Prostate gland (tissue), 2 donors: ENCODE measurements around the gene SPTAN1. TPM values are rescaled to one million over a fixed set of nuclear protein-coding genes. Genes with fewer than 3 reads are reported as not detected.
"Not testable (repeated sequence)": the region's sequence is repeated elsewhere in the genome, so short reads cannot be mapped to it uniquely, and the experiment has no call there.

Experiments
- DNase-seq: peaks from one replicate; pipeline ENCODE4 v3.0.0-alpha.2; 2019; ENCODE audit warnings: low spot score
- H3K27ac ChIP-seq, 2 donors: fragments of 200-600 bp; sonication (generic); 2 replicates each; pipeline ENCODE4 v1.5.1; 2017 to 2019
- H3K27me3 ChIP-seq: fragments of 200-600 bp; sonication (generic); replicated peaks from 2 replicates; pipeline ENCODE4 v1.5.1; 2019; ENCODE audit not compliant: insufficient read depth
- H3K36me3 ChIP-seq, 2 donors: fragments of 200-600 bp; sonication (generic); 1 replicate in 1 of 2; 2 replicates in 1 of 2; pipeline versions ENCODE4 v1.5.1 to v1.8.1; 2017 to 2019
- H3K4me1 ChIP-seq: fragments of 200-600 bp; sonication (generic); replicated peaks from 2 replicates; pipeline ENCODE4 v1.5.1; 2019
- H3K4me3 ChIP-seq, 2 donors: fragments of 200-600 bp; sonication (generic); 2 replicates each; pipeline ENCODE4 v1.5.1; 2017 to 2019
- H3K9me3 ChIP-seq: fragments of 200-600 bp; sonication (generic); 2 replicates; pipeline ENCODE4 v1.5.1; 2017
- CTCF ChIP-seq, 4 experiments: fragments of 200-600 bp in 2 of 4; fragments of 450-650 bp in 2 of 4; sonication (generic) in 2 of 4; IDR thresholded peaks; 1 replicate in 3 of 4; 2 replicates in 1 of 4; pipeline ENCODE4 v1.5.1; 2016 to 2019; ENCODE audit warnings: antibody characterized with exemption in 4 of 4, mild to moderate bottlenecking in 2 of 4, moderate library complexity in 2 of 4
- POLR2A ChIP-seq: fragments of 450-650 bp; IDR thresholded peaks from one replicate; pipeline ENCODE4 v1.6.1; 2016; ENCODE audit warnings: antibody characterized with exemption, mild to moderate bottlenecking
- POLR2AphosphoS5 ChIP-seq: sonication (generic); formaldehyde crosslinking; IDR thresholded peaks from one replicate; pipeline ENCODE4 v1.6.1; 2017; ENCODE audit warnings: antibody characterized with exemption
- WGBS: methylation state at CpG from one replicate; pipeline ENCODE4 v1.1.5; 2018; 5-methylcytosine and 5-hydroxymethylcytosine counted together
- intact Hi-C: fragments of 100-400 bp; cut with DNase I; formaldehyde crosslinking; loops from one replicate; pipeline ENCODE4 v1.14.2; 2022
- total RNA-seq, 2 donors: library from RNA; depleted of rRNA; stranded (reverse); fragments of >200 nt; gene quantifications; one replicate each; pipeline ENCODE4 v1.1.0, GENCODE V29; 2016

Gene SPTAN1
- total RNA-seq, 2 donors from 2014 or later: 130 to 472 TPM

- peak within 1 kb of the TSS; percentile 95 to 96 for H3K27ac ChIP-seq
- peak; percentile 95 for DNase-seq
- peak within 1 kb of the TSS; percentile 49 to 88 for H3K4me3 ChIP-seq
- WGBS: under 1% methylated on average over 86 of the region's 86 CpGs
- no peaks in the 10 kb centered on the region for H3K36me3 ChIP-seq
- TF ChIP-seq POLR2A (peak; percentile 65), POLR2AphosphoS5 (peak; percentile 92), CTCF (IDR thresholded peaks at IDR 0.05) (peak in 2 of 4 experiments; percentile 7 to 26)
- no peaks in the 10 kb centered on the region for H3K9me3 ChIP-seq
- no peaks in the 10 kb centered on the region for H3K27me3 ChIP-seq
- intact Hi-C loops: loop anchor here (2.0 kb wide), 1 partner anchor 32 kb away; the partner anchor contains the start of gene SET
- H3K4me1 ChIP-seq: no peaks in the 10 kb centered on the region
Measured at GRCh38 chr9:128656416-128657343, 104.3 kb downstream of the SPTAN1 start, which contains the start of gene DYNC2I2. TSS of gene DYNC2I2 (minus strand) at chr9:128656847. CDS start at chr9:128656726, 121 bp downstream.

GRCh38 chr9:128657344-128657704 is 104.9 kb downstream of the SPTAN1 start:
- no peaks in the 10 kb centered on the region for H3K4me1 ChIP-seq
- WGBS: 96% methylated on average over 13 of the region's 13 CpGs
- H3K4me3 ChIP-seq: no peak overlapping the region
- intact Hi-C loops: loop anchor here (2.0 kb wide), 1 partner anchor 31 kb away; the partner anchor contains the start of gene SET
- peak overlapping the region; percentile 95 to 96 for H3K27ac ChIP-seq
- TF ChIP-seq POLR2A (no peak), CTCF (IDR thresholded peaks at IDR 0.05) (no peak), POLR2AphosphoS5 (no peak)
- H3K27me3 ChIP-seq: no peaks in the 10 kb centered on the region
- no peak for DNase-seq
- no peaks in the 10 kb centered on the region for H3K9me3 ChIP-seq
- H3K36me3 ChIP-seq: no peaks in the 10 kb centered on the region

- H3K27me3 ChIP-seq: no peaks in the 10 kb centered on the region
- no peak overlapping the region for H3K27ac ChIP-seq
- no peaks in the 10 kb centered on the region for H3K36me3 ChIP-seq
- H3K4me1 ChIP-seq: no peaks in the 10 kb centered on the region
- TF ChIP-seq CTCF (IDR thresholded peaks at IDR 0.05): no peak
- TF ChIP-seq POLR2AphosphoS5: no peak
- TF ChIP-seq POLR2A: no peak
- no peaks in the 10 kb centered on the region for H3K9me3 ChIP-seq
- intact Hi-C loops: loop anchor here (2.0 kb wide), 1 partner anchor 31 kb away; the partner anchor contains the start of gene SET
- DNase-seq: no peak
- 94% methylated on average over 3 of the region's 3 CpGs for WGBS
- no peak overlapping the region for H3K4me3 ChIP-seq
Measured at GRCh38 chr9:128657796-128658195, 105.4 kb downstream of the SPTAN1 start.

- H3K36me3 ChIP-seq, H3K9me3 ChIP-seq, DNase-seq, H3K27me3 ChIP-seq, H3K4me1 ChIP-seq, H3K27ac ChIP-seq, intact Hi-C loops, H3K4me3 ChIP-seq: not testable (repeated sequence)
- WGBS: 90% methylated on average over 8 of the region's 8 CpGs
Measured at GRCh38 chr9:128666481-128666941, 114.1 kb downstream of the SPTAN1 start.

- intact Hi-C loops: no loop called here
- no peak for DNase-seq
- no peak for TF ChIP-seq POLR2AphosphoS5
- no peak for TF ChIP-seq CTCF (IDR thresholded peaks at IDR 0.05)
- no peak for TF ChIP-seq POLR2A
Measured at GRCh38 chr9:128669786-128670185, 117.4 kb downstream of the SPTAN1 start.

More at GRCh38 chr9:128669786-128670185, 117.4 kb downstream of the SPTAN1 start:
- Histone ChIP-seq H3K27me3 (no peaks in the 10 kb centered on the region), H3K36me3 (no peaks in the 10 kb centered on the region), H3K27ac (no peak overlapping the region), H3K9me3 (no peaks in the 10 kb centered on the region), H3K4me1 (no peaks in the 10 kb centered on the region), H3K4me3 (no peak overlapping the region)
- 89% methylated on average over 6 of the region's 6 CpGs for WGBS
